Peyer's patch (tissue), 4 donors: Measurements from ENCODE around the gene IQSEC3. TPM values are rescaled to one million over a fixed set of nuclear protein-coding genes. Genes with fewer than 3 reads are reported as not detected.
"Not testable (repeated sequence)": the region's sequence is repeated elsewhere in the genome, so short reads cannot be mapped to it uniquely, and the experiment has no call there.

ENCODE experiments used
- DNase-seq, 3 donors: peaks; one replicate each; pipeline ENCODE4 v3.0.0-alpha.2; 2017 to 2019
- H3K27ac ChIP-seq, 4 donors: fragments of 200-600 bp; sonication (generic); one replicate each; pipeline ENCODE4 v1.5.1; 2016 to 2019
- H3K27me3 ChIP-seq, 2 donors: fragments of 200-600 bp; sonication (generic); one replicate each; pipeline ENCODE4 v1.5.1; 2019
- H3K36me3 ChIP-seq, 3 donors: fragments of 200-600 bp; sonication (generic); one replicate each; pipeline ENCODE4 v1.5.1; 2016 to 2019
- H3K4me1 ChIP-seq, 4 donors: fragments of 200-600 bp; sonication (generic); one replicate each; pipeline ENCODE4 v1.5.1; 2016 to 2019
- H3K4me3 ChIP-seq, 4 donors: fragments of 200-600 bp; sonication (generic); 1 replicate in 3 of 4; 2 replicates in 1 of 4; pipeline ENCODE4 v1.5.1; 2016 to 2019; ENCODE audit warnings: mild to moderate bottlenecking in 1 of 4
- H3K9me3 ChIP-seq, 4 donors: fragments of 200-600 bp; sonication (generic); one replicate each; pipeline ENCODE4 v1.5.1; 2016 to 2019; ENCODE audit warnings: mild to moderate bottlenecking in 1 of 4
- CTCF ChIP-seq, 6 experiments: fragments of 450-650 bp in 4 of 6; fragments of 200-600 bp in 2 of 6; sonication (generic) in 1 of 6; IDR thresholded peaks; one replicate each; pipeline ENCODE4 v1.5.1; 2017 to 2019; ENCODE audit warnings: antibody characterized with exemption in 6 of 6, mild to moderate bottlenecking in 3 of 6, moderate library complexity in 1 of 6
- POLR2A ChIP-seq, 2 donors: fragments of 450-650 bp; IDR thresholded peaks; one replicate each; pipeline ENCODE4 v1.5.1; 2017; ENCODE audit warnings: antibody characterized with exemption in 2 of 2, mild to moderate bottlenecking in 2 of 2, moderate library complexity in 2 of 2
- total RNA-seq, 4 donors: library from RNA; depleted of rRNA; stranded (reverse); fragments of >200 nt; gene quantifications; one replicate each; pipeline ENCODE4 v1.1.0, GENCODE V29; 2016

The IQSEC3 gene
- total RNA-seq, 4 donors from 2014 or later = 0.35 to 3.3 (median 0.58) TPM

DNA sequence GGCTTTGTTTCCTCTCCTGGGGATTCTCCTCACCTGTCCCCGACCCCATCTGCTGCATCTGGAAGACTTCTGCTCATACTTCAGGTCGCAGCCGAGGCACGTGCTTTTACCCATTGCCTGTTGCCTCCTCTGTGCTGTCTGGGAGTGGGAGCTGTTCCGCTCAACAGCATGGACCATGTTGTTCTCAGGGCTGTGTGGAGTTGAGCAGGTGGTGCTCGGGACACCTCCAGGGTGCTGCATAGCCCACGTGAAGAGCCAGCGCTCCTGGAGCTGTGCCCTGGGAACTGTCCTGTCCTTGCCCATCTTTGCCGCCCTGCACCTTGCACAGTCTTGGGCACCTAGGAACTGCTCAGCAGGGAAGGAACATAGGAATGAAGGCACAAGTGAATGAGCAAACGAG lies 62.4 kb downstream of the IQSEC3 start:
- H3K36me3 ChIP-seq = no peaks in the 10 kb centered on the region
- DNase-seq = no peak
- TF ChIP-seq POLR2A (IDR thresholded peaks at IDR 0.05) (no peak), CTCF (IDR thresholded peaks at IDR 0.05) (no peak)

DNA sequence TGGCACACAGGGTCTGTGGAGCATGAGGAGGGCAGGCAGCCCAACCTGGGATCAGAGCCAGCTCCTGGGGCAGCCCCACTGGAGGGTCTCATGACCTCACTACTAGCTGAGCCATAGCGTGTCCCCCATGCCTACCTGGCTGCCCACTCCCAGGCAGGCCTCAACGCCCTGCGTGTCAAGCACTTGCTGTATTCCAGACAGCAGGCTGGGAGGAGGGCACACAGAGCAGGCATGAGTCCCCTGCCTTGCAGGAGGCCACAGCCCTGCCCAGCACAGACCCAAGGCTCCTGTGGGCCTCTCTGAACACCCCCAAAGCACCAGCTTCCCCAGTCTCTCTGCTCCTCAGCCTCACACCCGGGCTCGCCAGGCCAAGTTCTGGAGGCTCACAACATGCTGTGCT lies 64.0 kb downstream of the IQSEC3 start:
- DNase-seq = no peak
- Histone ChIP-seq H3K36me3 (no peaks in the 10 kb centered on the region), H3K9me3 (no peaks in the 10 kb centered on the region), H3K27me3 (no peaks in the 10 kb centered on the region), H3K27ac (no peak overlapping the region), H3K4me1 (no peaks in the 10 kb centered on the region), H3K4me3 (no peak overlapping the region)
- TF ChIP-seq POLR2A (IDR thresholded peaks at IDR 0.05) = no peak
- TF ChIP-seq CTCF (IDR thresholded peaks at IDR 0.05) = no peak

More for the DNA sequence above, 62.4 kb downstream of the IQSEC3 start:
- Histone ChIP-seq H3K4me3 (no peak overlapping the region), H3K9me3 (no peaks in the 10 kb centered on the region), H3K27ac (no peak overlapping the region), H3K4me1 (no peaks in the 10 kb centered on the region), H3K27me3 (no peaks in the 10 kb centered on the region)

- no peak overlapping the region for H3K27ac ChIP-seq
- no peak for DNase-seq
- H3K4me1 ChIP-seq = no peaks in the 10 kb centered on the region
- H3K9me3 ChIP-seq = no peaks in the 10 kb centered on the region
- no peak for TF ChIP-seq POLR2A (IDR thresholded peaks at IDR 0.05)
- TF ChIP-seq CTCF (IDR thresholded peaks at IDR 0.05) = no peak
- H3K4me3 ChIP-seq = no peak overlapping the region
- H3K36me3 ChIP-seq = no peaks in the 10 kb centered on the region
- H3K27me3 ChIP-seq = no peaks in the 10 kb centered on the region
Measured at GRCh38 chr12:131008-131407, 64.4 kb downstream of the IQSEC3 start.

- no peaks in the 10 kb centered on the region for H3K36me3 ChIP-seq
- no peaks in the 10 kb centered on the region for H3K4me1 ChIP-seq
- no peak overlapping the region for H3K4me3 ChIP-seq
- TF ChIP-seq CTCF (IDR thresholded peaks at IDR 0.05) (no peak), POLR2A (IDR thresholded peaks at IDR 0.05) (no peak)
- no peak for DNase-seq
- no peaks in the 10 kb centered on the region for H3K9me3 ChIP-seq
- H3K27me3 ChIP-seq = no peaks in the 10 kb centered on the region
- no peak overlapping the region for H3K27ac ChIP-seq
Measured at GRCh38 chr12:131732-132495, 65.3 kb downstream of the IQSEC3 start.

DNA sequence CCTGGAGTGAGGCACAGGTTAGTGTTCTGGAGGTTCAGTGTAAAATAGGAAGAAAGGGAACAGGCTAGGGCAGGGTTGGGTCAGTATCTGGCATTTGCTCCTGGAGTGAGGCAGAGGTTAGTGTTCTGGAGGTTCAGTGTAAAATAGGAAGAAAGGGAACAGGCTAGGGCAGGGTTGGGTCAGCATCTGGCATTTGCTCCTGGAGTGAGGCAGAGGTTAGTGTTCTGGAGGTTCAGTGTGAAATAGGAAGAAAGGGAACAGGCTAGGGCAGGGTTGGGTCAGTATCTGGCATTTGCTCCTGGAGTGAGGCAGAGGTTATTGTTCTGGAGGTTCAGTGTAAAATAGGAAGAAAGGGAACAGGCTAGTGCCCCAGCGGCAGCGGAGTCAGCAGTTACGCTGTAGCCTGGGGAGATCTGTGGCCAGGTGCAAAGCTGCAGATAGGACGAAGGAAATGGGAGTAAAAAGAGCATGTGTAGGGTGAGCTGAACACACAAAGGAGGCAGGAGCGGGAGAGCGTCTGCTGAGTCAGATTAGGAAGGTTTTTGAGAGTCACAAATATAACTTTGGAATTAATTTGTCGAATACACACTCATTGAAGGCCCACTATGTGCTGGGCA lies 67.2 kb downstream of the IQSEC3 start:
- H3K9me3 ChIP-seq, H3K27ac ChIP-seq, DNase-seq, H3K36me3 ChIP-seq, H3K4me3 ChIP-seq, H3K4me1 ChIP-seq, H3K27me3 ChIP-seq: not testable (repeated sequence)

GRCh38 chr12:135138-135537 lies 68.6 kb downstream of the IQSEC3 start:
- TF ChIP-seq POLR2A (IDR thresholded peaks at IDR 0.05) (no peak), CTCF (IDR thresholded peaks at IDR 0.05) (no peak)
- Histone ChIP-seq H3K36me3 (no peaks in the 10 kb centered on the region), H3K9me3 (no peaks in the 10 kb centered on the region), H3K27me3 (no peaks in the 10 kb centered on the region), H3K4me3 (no peak overlapping the region), H3K27ac (no peak overlapping the region), H3K4me1 (peaks cover 0 to 3% (median 0%) of the 10 kb centered on the region in 4 donors)
- DNase-seq = no peak
